Iris pigment epithelial cell (primary cell): ENCODE results near the gene HEATR3.
A peak's percentile ranks its signal among the peaks of the same experiment; 100 is the strongest.

Experiments
- DNase-seq: peaks from one replicate; pipeline ENCODE4 v3.0.0-alpha.2; 2011; ENCODE audit warnings: low read depth

HEATR3 gene

DNA sequence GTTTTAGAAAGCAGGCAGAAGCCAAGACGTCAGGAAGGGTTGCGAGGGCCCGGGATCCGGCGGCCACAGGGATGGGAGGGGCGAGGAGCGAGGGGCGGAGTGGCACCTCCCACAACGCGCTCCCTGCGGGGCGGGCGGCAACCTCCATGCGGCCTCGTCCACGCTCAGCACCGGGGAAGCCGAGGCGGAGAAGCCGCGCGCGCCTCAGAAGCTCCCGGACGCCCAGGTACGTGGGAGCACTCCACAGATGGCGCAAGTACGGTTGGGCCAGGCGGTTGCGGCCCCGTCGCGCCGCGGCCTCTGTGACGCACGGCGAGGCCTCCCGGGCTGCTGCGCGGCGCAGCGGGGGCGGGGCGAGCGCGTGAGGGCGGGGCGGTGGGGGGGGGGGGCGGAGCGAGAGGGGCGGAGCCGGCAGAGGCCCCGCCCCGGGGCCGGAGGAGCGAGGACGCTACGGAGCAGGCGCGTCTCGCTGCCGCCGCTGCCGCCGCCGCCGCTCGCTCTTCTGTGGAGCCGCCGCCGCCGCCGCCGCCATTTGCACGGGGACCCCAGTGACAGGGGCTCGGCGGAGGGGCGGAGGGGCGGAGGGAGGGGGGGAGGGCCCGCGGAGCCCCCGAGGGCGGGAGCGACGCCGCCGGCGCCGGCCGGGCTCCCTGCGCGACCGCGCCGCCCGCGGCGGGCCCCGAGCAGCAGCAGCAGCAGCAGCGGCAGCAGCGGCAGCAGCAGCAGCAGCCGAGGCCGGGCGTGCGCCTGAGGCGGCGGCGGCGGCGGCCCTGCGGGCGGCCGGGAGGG is 87.2 kb downstream of the HEATR3 start, which contains the start of gene TENT4B:
Gene TENT4B (plus strand): TSS at position 500 of the 789 bp plus-strand sequence. CDS start 316 bp downstream, outside the sequence.
- DNase-seq: peak; percentile 85

DNA sequence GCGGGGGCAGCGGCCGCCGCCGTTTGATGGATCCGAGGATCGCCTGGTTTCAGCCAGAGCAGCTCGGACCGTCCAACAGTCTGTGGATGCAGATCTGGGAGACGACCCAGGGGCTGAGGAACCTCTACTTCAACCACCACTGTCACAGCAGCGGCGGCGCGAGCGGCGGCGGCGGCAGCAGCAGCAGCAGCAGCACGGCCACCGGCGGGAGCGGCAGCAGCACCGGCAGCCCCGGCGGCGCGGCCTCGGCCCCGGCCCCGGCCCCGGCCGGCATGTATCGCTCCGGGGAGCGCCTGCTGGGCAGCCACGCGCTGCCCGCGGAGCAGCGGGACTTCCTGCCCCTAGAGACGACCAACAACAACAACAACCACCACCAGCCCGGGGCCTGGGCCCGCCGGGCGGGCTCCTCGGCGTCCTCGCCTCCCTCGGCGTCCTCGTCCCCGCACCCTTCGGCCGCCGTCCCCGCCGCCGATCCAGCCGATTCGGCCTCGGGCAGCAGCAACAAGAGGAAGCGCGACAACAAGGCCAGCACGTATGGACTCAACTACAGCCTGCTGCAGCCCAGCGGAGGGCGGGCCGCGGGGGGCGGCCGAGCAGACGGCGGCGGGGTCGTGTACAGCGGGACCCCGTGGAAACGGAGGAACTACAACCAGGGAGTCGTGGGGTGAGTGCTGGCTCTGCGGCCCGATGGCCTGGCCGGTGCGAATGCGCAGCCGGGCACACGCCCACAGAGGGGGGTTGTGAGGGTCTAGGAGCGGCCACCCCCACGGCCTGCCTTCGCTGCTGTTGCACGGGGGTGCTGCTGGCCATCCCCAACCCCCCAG is 88.0 kb downstream of the HEATR3 start:
- peak; percentile 22 for DNase-seq

DNA sequence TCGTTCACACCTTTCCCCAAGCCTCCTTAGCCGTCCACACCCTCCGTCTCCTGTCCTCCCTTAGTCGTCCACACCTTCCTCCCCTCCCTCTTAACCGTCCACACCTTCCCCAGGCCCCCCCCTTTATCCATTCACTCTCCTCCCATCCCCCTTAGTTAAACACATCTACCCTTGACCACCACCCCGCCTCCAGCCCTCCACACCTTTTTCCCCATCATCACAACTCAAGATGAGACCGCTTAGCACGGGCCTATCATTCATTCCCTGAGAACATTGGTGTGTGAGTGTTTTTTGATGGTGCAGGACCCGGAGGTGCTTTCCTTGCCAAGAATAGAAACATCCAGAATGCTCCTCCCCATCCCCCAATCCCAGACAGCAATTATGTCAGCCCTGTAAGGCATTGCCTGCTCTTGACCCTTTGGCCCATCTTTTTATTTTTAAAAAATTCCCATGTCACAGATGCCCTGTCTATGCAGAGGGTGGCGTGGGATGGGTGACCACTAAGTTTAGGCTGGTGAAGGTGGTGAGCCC is 88.7 kb downstream of the HEATR3 start:
- peak; percentile 35 for DNase-seq

DNA sequence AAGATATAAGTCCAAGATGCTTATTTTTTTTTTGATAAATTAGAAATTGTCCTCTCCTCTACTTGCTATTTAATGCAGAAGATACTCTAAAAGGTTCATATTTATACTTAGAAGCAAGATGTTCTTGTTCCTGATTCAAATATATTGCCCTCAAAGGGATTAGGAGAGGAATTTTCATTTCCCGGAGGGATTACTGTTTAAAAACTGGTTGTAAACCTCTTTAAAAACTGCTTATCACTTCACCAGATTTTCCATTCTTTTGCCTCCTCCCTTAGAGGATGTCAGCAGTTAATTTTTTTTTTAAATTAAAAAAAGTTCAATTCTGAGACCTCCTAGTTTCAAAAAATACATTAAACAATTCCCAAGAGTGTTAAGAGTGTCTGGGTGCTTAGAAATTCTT is 90.2 kb downstream of the HEATR3 start:
- DNase-seq: no peak
